H9 (cell line): ENCODE measurements around the gene EQTN. TPM values are rescaled to one million over a fixed set of nuclear protein-coding genes. Genes with fewer than 3 reads are reported as not detected.

Experiments
- DNase-seq: peaks from one replicate; pipeline ENCODE4 v3.0.0-alpha.2; 2017
- H2AFZ ChIP-seq: one replicate; pipeline ENCODE4 v1.6.1; 2013; ENCODE audit warnings: mild to moderate bottlenecking, low read length, control low read depth, moderate library complexity
- H2AK5ac ChIP-seq: 2 replicates; pipeline ENCODE4 v1.6.1; 2013; ENCODE audit warnings: low read length, control low read depth, mixed read lengths; ENCODE audit not compliant: insufficient read length
- H2BK120ac ChIP-seq: one replicate; pipeline ENCODE4 v1.6.1; 2013; ENCODE audit warnings: low read depth, mild to moderate bottlenecking, low read length, control low read depth, inconsistent platforms; ENCODE audit not compliant: poor library complexity, severe bottlenecking
- H2BK12ac ChIP-seq: 2 replicates; pipeline ENCODE4 v1.6.1; 2013; ENCODE audit warnings: low read length, control low read depth, mixed read lengths, low read depth; ENCODE audit not compliant: insufficient read length
- H2BK15ac ChIP-seq: 2 replicates; pipeline ENCODE4 v1.6.1; 2013; ENCODE audit warnings: low read depth, low read length, control low read depth
- H2BK20ac ChIP-seq: one replicate; pipeline ENCODE4 v1.6.1; 2013; ENCODE audit warnings: low read depth, mild to moderate bottlenecking, low read length, control low read depth, inconsistent platforms; ENCODE audit not compliant: poor library complexity, severe bottlenecking
- H2BK5ac ChIP-seq: 2 replicates; pipeline ENCODE4 v1.6.1; 2013; ENCODE audit warnings: low read length, control low read depth, mixed read lengths; ENCODE audit not compliant: insufficient read length
- H3K14ac ChIP-seq: 2 replicates; pipeline ENCODE4 v1.6.1; 2013; ENCODE audit warnings: low read length, control low read depth; ENCODE audit not compliant: insufficient read depth
- H3K18ac ChIP-seq: 2 replicates; pipeline ENCODE4 v1.6.1; 2013; ENCODE audit warnings: low read depth, mild to moderate bottlenecking, mixed read lengths, low read length, control low read depth; ENCODE audit not compliant: insufficient read length
- H3K23ac ChIP-seq: 2 replicates; pipeline ENCODE4 v1.6.1; 2013; ENCODE audit warnings: low read length, control low read depth, mixed read lengths, low read depth; ENCODE audit not compliant: insufficient read length
- H3K23me2 ChIP-seq: 2 replicates; pipeline ENCODE4 v1.6.1; 2013; ENCODE audit warnings: low read depth, mild to moderate bottlenecking, mixed read lengths, low read length, control low read depth; ENCODE audit not compliant: insufficient read length, poor library complexity, severe bottlenecking
- H3K27ac ChIP-seq: 2 replicates; pipeline ENCODE4 v1.5.1; 2013; ENCODE audit warnings: low read length, control low read depth, mixed read lengths, low read depth; ENCODE audit not compliant: insufficient read length
- H3K27me3 ChIP-seq: 2 replicates; pipeline ENCODE4 v1.6.1; 2013; ENCODE audit warnings: low read length, control low read depth, inconsistent platforms; ENCODE audit not compliant: insufficient read depth
- H3K4ac ChIP-seq: 2 replicates; pipeline ENCODE4 v1.6.1; 2013; ENCODE audit warnings: low read depth, mild to moderate bottlenecking, control low read depth, inconsistent platforms, low read length, moderate library complexity
- H3K4me1 ChIP-seq: 2 replicates; pipeline ENCODE4 v1.6.1; 2013; ENCODE audit warnings: low read length, control low read depth, inconsistent platforms; ENCODE audit not compliant: insufficient read depth
- H3K4me2 ChIP-seq: 2 replicates; pipeline ENCODE4 v1.6.1; 2013; ENCODE audit warnings: low read length, control low read depth, mixed read lengths; ENCODE audit not compliant: insufficient read length, insufficient read depth
- H3K56ac ChIP-seq: 2 replicates; pipeline ENCODE4 v1.6.1; 2013; ENCODE audit warnings: low read depth, mild to moderate bottlenecking, mixed read lengths, low read length, control low read depth; ENCODE audit not compliant: insufficient read length
- H3K79me1 ChIP-seq: 2 replicates; pipeline ENCODE4 v1.6.1; 2013; ENCODE audit warnings: low read depth, mild to moderate bottlenecking, moderate library complexity, low read length, control low read depth, inconsistent platforms; ENCODE audit not compliant: insufficient read depth, poor library complexity, severe bottlenecking
- H3K79me2 ChIP-seq: 2 replicates; pipeline ENCODE4 v1.6.1; 2013; ENCODE audit warnings: low read length, control low read depth, inconsistent platforms; ENCODE audit not compliant: insufficient read depth
- H3K9ac ChIP-seq: 2 replicates; pipeline ENCODE4 v1.6.1; 2013; ENCODE audit warnings: low read length, control low read depth, mixed read lengths; ENCODE audit not compliant: insufficient read length; ENCODE audit errors: extremely low read depth
- H3K9me3 ChIP-seq: one replicate; pipeline ENCODE4 v1.6.1; 2013; ENCODE audit warnings: low read depth, low read length, inconsistent platforms; ENCODE audit not compliant: control insufficient read depth
- H3T11ph ChIP-seq: one replicate; pipeline ENCODE4 v1.6.1; 2013; ENCODE audit warnings: mild to moderate bottlenecking, low read length, control low read depth, inconsistent platforms
- H4K20me1 ChIP-seq: one replicate; pipeline ENCODE4 v1.6.1; 2013; ENCODE audit not compliant: control insufficient read depth, insufficient read length, insufficient read depth
- H4K5ac ChIP-seq: 2 replicates; pipeline ENCODE4 v1.6.1; 2013; ENCODE audit warnings: low read depth, mild to moderate bottlenecking, mixed read lengths, low read length, control low read depth; ENCODE audit not compliant: insufficient read length
- H4K8ac ChIP-seq: replicated peaks from 2 replicates; pipeline ENCODE4 v1.6.1; 2013; ENCODE audit warnings: low read length, control low read depth, mixed read lengths, low read depth; ENCODE audit not compliant: insufficient read length
- H4K91ac ChIP-seq: 2 replicates; pipeline ENCODE4 v1.6.1; 2013; ENCODE audit warnings: low read depth, mild to moderate bottlenecking, moderate library complexity, mixed read lengths, low read length, control low read depth; ENCODE audit not compliant: insufficient read length
- H3K27ac Mint-ChIP-seq, 3 experiments: 2 replicates in 2 of 3; 3 replicates in 1 of 3; pipeline ENCODE4 v1.8.0; 2020 to 2021; ENCODE audit warnings: mixed read lengths in 3 of 3, mild to moderate bottlenecking in 1 of 3, moderate library complexity in 1 of 3
- H3K27me3 Mint-ChIP-seq: 2 replicates; pipeline ENCODE4 v1.8.0; 2021; ENCODE audit warnings: low read depth, mild to moderate bottlenecking, moderate library complexity, mixed read lengths
- H3K36me3 Mint-ChIP-seq, 3 experiments: 2 replicates in 2 of 3; 3 replicates in 1 of 3; pipeline ENCODE4 v1.8.0; 2020 to 2021; ENCODE audit warnings: low read depth in 3 of 3, mixed read lengths in 3 of 3; ENCODE audit not compliant: insufficient read depth in 1 of 3
- H3K4me1 Mint-ChIP-seq, 2 experiments: 2 replicates each; pipeline ENCODE4 v1.8.0; 2020; ENCODE audit warnings: mixed read lengths in 2 of 2
- H3K4me3 Mint-ChIP-seq, 2 experiments: 2 replicates in 1 of 2; 3 replicates in 1 of 2; pipeline ENCODE4 v1.8.0; 2020 to 2021; ENCODE audit warnings: mild to moderate bottlenecking in 2 of 2, mixed read lengths in 2 of 2, moderate library complexity in 1 of 2
- H3K9me3 Mint-ChIP-seq, 2 experiments: 2 replicates in 1 of 2; 3 replicates in 1 of 2; pipeline ENCODE4 v1.8.0; 2020; ENCODE audit warnings: mild to moderate bottlenecking in 2 of 2, mixed read lengths in 2 of 2, moderate library complexity in 1 of 2
- CTCF ChIP-seq: fragments of 200-600 bp; sonication (generic); conservative IDR thresholded peaks from 3 replicates; pipeline ENCODE4 v1.8.0; 2021; ENCODE audit warnings: antibody characterized with exemption, mild to moderate bottlenecking
- WGBS: extraction: QIAGEN DNeasy Blood & Tissue Kit; methylation state at CpG from one replicate; pipeline ENCODE4 v1.1.7; 2013; ENCODE audit warnings: missing lambda C conversion rate, low lambda C conversion rate, mixed read lengths; ENCODE audit not compliant: insufficient read length; ENCODE audit errors: extremely low coverage; 5-methylcytosine and 5-hydroxymethylcytosine counted together
- total RNA-seq: library from RNA; stranded (reverse); gene quantifications from 2 replicates; pipeline ENCODE4 v1.2.1, GENCODE V29; 2021

EQTN gene
- total RNA-seq, 1 experiment from 2014 or later, result not detected

DNA sequence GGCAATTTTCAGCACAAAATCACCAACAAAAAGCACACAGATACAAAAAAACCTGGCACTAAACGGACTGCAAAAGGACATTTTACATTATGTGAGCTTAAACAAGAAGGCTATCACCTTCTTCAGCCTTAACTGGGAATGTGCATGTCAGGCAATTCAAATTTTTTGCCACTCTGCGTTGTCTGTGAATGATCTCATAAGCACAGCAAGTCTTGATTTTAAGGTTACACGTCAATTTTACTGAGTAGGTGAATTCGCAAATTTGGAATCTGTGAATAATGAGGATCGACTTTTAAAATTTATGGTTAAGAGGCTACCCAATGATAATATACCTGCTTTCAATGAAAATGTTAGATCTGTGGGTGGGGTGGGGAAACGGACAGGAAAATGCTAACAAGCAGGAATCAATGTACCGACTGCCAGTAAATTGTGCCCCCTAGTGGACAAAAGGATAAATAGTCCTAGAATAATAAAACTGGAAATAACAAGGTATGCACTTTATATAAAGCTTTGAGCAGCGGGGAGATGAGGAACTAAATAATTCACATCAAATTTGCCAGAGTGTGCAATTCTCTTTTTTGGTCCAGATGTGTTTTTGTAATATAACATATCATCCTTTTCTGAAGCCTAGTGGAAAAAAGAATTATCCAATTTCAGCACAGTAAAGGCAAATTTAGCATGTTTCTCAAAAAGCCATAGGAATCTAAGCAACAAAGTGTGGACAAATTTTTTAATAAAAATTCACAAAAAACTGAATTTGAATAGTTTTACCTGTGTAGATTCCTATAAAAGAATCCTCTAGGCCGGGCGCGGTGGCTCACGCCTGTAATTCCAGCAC lies 20.5 kb downstream of the EQTN start:
- H3K23me2 ChIP-seq, result no peaks in the 10 kb centered on the region
- H3K4me1 ChIP-seq, result peaks cover 3% of the 10 kb centered on the region; the same call in 1 of the 2 replicates
- H4K20me1 ChIP-seq, result no peaks in the 10 kb centered on the region
- H3K4ac ChIP-seq, result no peak overlapping the region
- no peak overlapping the region for H2BK120ac ChIP-seq
- Mint-ChIP-seq H3K4me3 (no peak overlapping the region), H3K4me1 (peaks cover 11 to 20% of the 10 kb centered on the region in 2 experiments), H3K27me3 (no peaks in the 10 kb centered on the region), H3K9me3 (no peaks in the 10 kb centered on the region), H3K27ac (no peak overlapping the region), H3K36me3 (no peaks in the 10 kb centered on the region)
- no peaks in the 10 kb centered on the region for H3K79me2 ChIP-seq
- no peaks in the 10 kb centered on the region for H3K79me1 ChIP-seq
- H3K14ac ChIP-seq, result no peak overlapping the region
- H2BK12ac ChIP-seq, result no peak overlapping the region
- H2BK15ac ChIP-seq, result no peak overlapping the region
- H2AFZ ChIP-seq, result peak overlapping the region; percentile 45
- no peak overlapping the region for H4K5ac ChIP-seq
- no peak overlapping the region for H2BK5ac ChIP-seq
- H2BK20ac ChIP-seq, result no peak overlapping the region
- no peak overlapping the region for H3K27ac ChIP-seq
- H3K9ac ChIP-seq, result no peak overlapping the region
- no peak overlapping the region for H3T11ph ChIP-seq
- H3K4me2 ChIP-seq, result no peak overlapping the region
- DNase-seq, result no peak
- no peaks in the 10 kb centered on the region for H3K27me3 ChIP-seq
- no peaks in the 10 kb centered on the region for H3K9me3 ChIP-seq
- no peak overlapping the region for H3K18ac ChIP-seq
- no peak overlapping the region for H2AK5ac ChIP-seq
- no peak overlapping the region for H4K8ac ChIP-seq
- WGBS, result no CpG with 5 or more reads among the region's 12 CpGs
- H3K56ac ChIP-seq, result no peak overlapping the region
- H3K23ac ChIP-seq, result no peak overlapping the region
- peak; percentile 82 for TF ChIP-seq CTCF
- no peak overlapping the region for H4K91ac ChIP-seq
